WTC11 (cell line): ENCODE measurements around the gene CRTC3. TPM values are rescaled to one million over a fixed set of nuclear protein-coding genes. Genes with fewer than 3 reads are reported as not detected.
A peak's percentile ranks its signal among the peaks of the same experiment; 100 is the strongest.

Source experiments
- ATAC-seq: fragments of 200-7000 bp; cut with Tn5 transposase; 2 replicates; pipeline ENCODE4 v1.10.0; 2021; ENCODE audit warnings: mild to moderate bottlenecking, moderate library complexity
- CTCF ChIA-PET: fragments of 300-600 bp; sonication (Branson Sonifier 250); formaldehyde crosslinking; loops from one replicate; lab custom pipeline; 2021; ENCODE audit warnings: antibody characterized with exemption; lab: Charles Lee
- POLR2A ChIA-PET: fragments of 350-600 bp; sonication (Branson Sonifier 250); formaldehyde crosslinking; loops from one replicate; lab custom pipeline; 2021; ENCODE audit warnings: antibody characterized with exemption; lab: Charles Lee
- DNase-seq: peaks from one replicate; pipeline ENCODE4 v3.0.0; 2021; ENCODE audit warnings: low spot score
- H3K27ac Mint-ChIP-seq: 2 replicates; pipeline ENCODE4 v1.8.0; 2021; ENCODE audit warnings: mixed read lengths
- H3K27me3 Mint-ChIP-seq: 2 replicates; pipeline ENCODE4 v1.8.0; 2021; ENCODE audit warnings: low read depth, mild to moderate bottlenecking, moderate library complexity, mixed read lengths
- H3K36me3 Mint-ChIP-seq: 2 replicates; pipeline ENCODE4 v1.8.0; 2021; ENCODE audit warnings: mixed read lengths
- H3K4me1 Mint-ChIP-seq: 2 replicates; pipeline ENCODE4 v1.8.0; 2022; ENCODE audit warnings: mixed read lengths
- H3K4me3 Mint-ChIP-seq: 2 replicates; pipeline ENCODE4 v1.8.0; 2021; ENCODE audit warnings: mild to moderate bottlenecking, moderate library complexity, mixed read lengths
- H3K9me3 Mint-ChIP-seq: 2 replicates; pipeline ENCODE4 v1.8.0; 2021; ENCODE audit warnings: mixed read lengths
- ATF2 ChIP-seq: sonication (generic); formaldehyde crosslinking; IDR thresholded peaks from 2 replicates; pipeline ENCODE4 v1.8.1; 2022; ENCODE audit warnings: low read depth, missing genetic modification reagents, borderline replicate concordance
- ESRRA ChIP-seq: sonication (generic); formaldehyde crosslinking; IDR thresholded peaks from 2 replicates; pipeline ENCODE4 v1.8.1; 2022; ENCODE audit warnings: mild to moderate bottlenecking, missing genetic modification reagents, borderline replicate concordance
- FOXP4 ChIP-seq: sonication (generic); formaldehyde crosslinking; IDR thresholded peaks from 2 replicates; pipeline ENCODE4 v1.8.0; 2022; ENCODE audit warnings: mild to moderate bottlenecking, missing genetic modification reagents
- GABPB1 ChIP-seq: sonication (generic); formaldehyde crosslinking; IDR thresholded peaks from 2 replicates; pipeline ENCODE4 v1.8.1; 2023; ENCODE audit warnings: mild to moderate bottlenecking, missing genetic modification reagents
- HMGXB4 ChIP-seq: sonication (generic); formaldehyde crosslinking; IDR thresholded peaks from 2 replicates; pipeline ENCODE4 v1.8.1; 2023; ENCODE audit warnings: mild to moderate bottlenecking, moderate library complexity, missing genetic modification reagents
- IRF1 ChIP-seq: sonication (generic); formaldehyde crosslinking; IDR thresholded peaks from 2 replicates; pipeline ENCODE4 v1.8.0; 2023; ENCODE audit warnings: missing genetic modification reagents
- KAT7 ChIP-seq: sonication (generic); formaldehyde crosslinking; IDR thresholded peaks from 2 replicates; pipeline ENCODE4 v1.8.1; 2023; ENCODE audit warnings: missing genetic modification reagents, mild to moderate bottlenecking, borderline replicate concordance
- MLX ChIP-seq: sonication (generic); formaldehyde crosslinking; IDR thresholded peaks from 2 replicates; pipeline ENCODE4 v1.8.1; 2023; ENCODE audit warnings: mild to moderate bottlenecking, missing genetic modification reagents, moderate library complexity
- MXD4 ChIP-seq: fragments of 250-450 bp; sonication (Bioruptor Pico); IDR thresholded peaks from 2 replicates; pipeline ENCODE4 v1.8.0; 2021; ENCODE audit warnings: mild to moderate bottlenecking, moderate library complexity, borderline replicate concordance
- MYBL2 ChIP-seq: sonication (generic); formaldehyde crosslinking; IDR thresholded peaks from 2 replicates; pipeline ENCODE4 v1.8.1; 2023; ENCODE audit warnings: mild to moderate bottlenecking, moderate library complexity, missing genetic modification reagents
- SOX15 ChIP-seq: fragments of 250-450 bp; sonication (Bioruptor Pico); IDR thresholded peaks from 2 replicates; pipeline ENCODE4 v1.9.0; 2021; ENCODE audit warnings: mild to moderate bottlenecking
- TEAD1 ChIP-seq: sonication (generic); formaldehyde crosslinking; IDR thresholded peaks from 2 replicates; pipeline ENCODE4 v1.8.0; 2022; ENCODE audit warnings: mild to moderate bottlenecking, missing genetic modification reagents
- ZBTB43 ChIP-seq: sonication (generic); formaldehyde crosslinking; IDR thresholded peaks from 2 replicates; pipeline ENCODE4 v1.8.1; 2023; ENCODE audit warnings: mild to moderate bottlenecking, missing genetic modification reagents
- ZMAT4 ChIP-seq: fragments of 250-450 bp; sonication (Bioruptor Pico); IDR thresholded peaks from 2 replicates; pipeline ENCODE4 v1.9.0; 2021; ENCODE audit warnings: mild to moderate bottlenecking
- ZNF232 ChIP-seq: sonication (generic); formaldehyde crosslinking; IDR thresholded peaks from 2 replicates; pipeline ENCODE4 v1.8.0; 2022; ENCODE audit warnings: mild to moderate bottlenecking, missing genetic modification reagents
- ZNF281 ChIP-seq: sonication (generic); formaldehyde crosslinking; IDR thresholded peaks from 2 replicates; pipeline ENCODE4 v1.8.0; 2023; ENCODE audit warnings: mild to moderate bottlenecking, missing genetic modification reagents
- ZNF396 ChIP-seq: fragments of 250-450 bp; sonication (Bioruptor Pico); IDR thresholded peaks from 2 replicates; pipeline ENCODE4 v1.8.0; 2021; ENCODE audit warnings: mild to moderate bottlenecking, moderate library complexity, borderline replicate concordance
- ZNF423 ChIP-seq: fragments of 250-450 bp; sonication (Bioruptor Pico); IDR thresholded peaks from 2 replicates; pipeline ENCODE4 v2.1.2; 2022; ENCODE audit warnings: mild to moderate bottlenecking, moderate library complexity
- total RNA-seq: library from RNA; stranded (reverse); gene quantifications from 3 replicates; pipeline ENCODE4 v1.2.3, GENCODE V29; 2021

The CRTC3 gene
- total RNA-seq, 1 experiment from 2014 or later: 8.4 TPM

GRCh38 chr15:90582553-90582952 is 52.8 kb downstream of the CRTC3 start:
- TF ChIP-seq ZNF281 (CRISPR knock-in tag) (no peak), ZBTB43 (CRISPR knock-in tag) (no peak), MXD4 (no peak), IRF1 (CRISPR knock-in tag) (no peak), MLX (CRISPR knock-in tag) (no peak), ATF2 (CRISPR knock-in tag) (no peak), ZNF396 (CRISPR knock-in tag) (no peak), ESRRA (CRISPR knock-in tag) (no peak), SOX15 (no peak)
- no peak for ATAC-seq
- Mint-ChIP-seq H3K27me3 (peaks cover 31% of the 10 kb centered on the region), H3K36me3 (no peaks in the 10 kb centered on the region), H3K27ac (no peak overlapping the region), H3K9me3 (no peaks in the 10 kb centered on the region), H3K4me3 (no peak overlapping the region), H3K4me1 (peaks cover 61% of the 10 kb centered on the region)
- CTCF ChIA-PET: interaction anchor here (1.0 to 1.9 kb wide), 4 partner anchors 16 to 289 kb away, joined by 3 to 6 read pairs (median 4); no protein-coding TSS in a partner anchor
- POLR2A ChIA-PET: no interaction called here
- no peak for DNase-seq

GRCh38 chr15:90583471-90584252 is 53.9 kb downstream of the CRTC3 start:
- TF ChIP-seq ZNF232 (CRISPR knock-in tag): peak; percentile 40; the same call in 1 of the 2 replicates
- TF ChIP-seq MYBL2 (CRISPR knock-in tag): no peak
- TF ChIP-seq TEAD1 (CRISPR knock-in tag): peak; percentile 54; the same call in 1 of the 2 replicates
- peak; percentile 99 for TF ChIP-seq ZNF423 (CRISPR knock-in tag)
- TF ChIP-seq FOXP4: peak; percentile 32; the same call in 1 of the 2 replicates
- 0 out of 2 replicates have a peak, but pooled peaks have one; percentile 38 for TF ChIP-seq ZMAT4 (CRISPR knock-in tag)
- no peak for TF ChIP-seq HMGXB4
- no peak for TF ChIP-seq KAT7
- TF ChIP-seq GABPB1 (CRISPR knock-in tag): no peak
- peak overlapping the region; percentile 33 for H3K4me3 Mint-ChIP-seq
- DNase-seq (peak; percentile 32), ATAC-seq (peak; percentile 89)
- peaks cover 60% of the 10 kb centered on the region for H3K4me1 Mint-ChIP-seq
- no peaks in the 10 kb centered on the region for H3K9me3 Mint-ChIP-seq
- H3K27me3 Mint-ChIP-seq: peaks cover 31% of the 10 kb centered on the region
- ChIA-PET POLR2A (no interaction called here), CTCF (interaction anchor here (0.6 to 2.6 kb wide), 13 partner anchors 15 to 374 kb away, joined by 3 to 8 read pairs (median 3); no protein-coding TSS in a partner anchor)
- H3K36me3 Mint-ChIP-seq: no peaks in the 10 kb centered on the region
- peak overlapping the region; percentile 43 for H3K27ac Mint-ChIP-seq
